GM04503 (cell line): ENCODE measurements around the gene ZNF30.
A peak's percentile ranks its signal among the peaks of the same experiment; 100 is the strongest.
"Not testable (repeated sequence)": the region's sequence is repeated elsewhere in the genome, so short reads cannot be mapped to it uniquely, and the experiment has no call there.

Experiments used
- DNase-seq: peaks from one replicate; pipeline ENCODE4 v3.0.0-alpha.2; 2012; ENCODE audit warnings: low read depth

ZNF30 gene

GRCh38 chr19:34960103-34960805, 33.6 kb downstream of the ZNF30 start:
- peak; percentile 30 for DNase-seq

- no peak for DNase-seq
These were observed 34.4 kb downstream of the ZNF30 start for GRCh38 chr19:34960940-34961679.

- DNase-seq = no peak
These were observed 35.3 kb downstream of the ZNF30 start for GRCh38 chr19:34961775-34962686.

- DNase-seq = no peak
These were observed 36.2 kb downstream of the ZNF30 start for GRCh38 chr19:34962687-34963572.

GRCh38 chr19:34963573-34964406, 37.1 kb downstream of the ZNF30 start, which contains the start of gene ZNF792:
ZNF792 (minus strand) TSS chr19:34964229; CDS start chr19:34963662, 567 bp downstream.
- no peak for DNase-seq

- DNase-seq = no peak
These were observed 37.9 kb downstream of the ZNF30 start for GRCh38 chr19:34964598-34964997.

GRCh38 chr19:34965505-34965904, 38.8 kb downstream of the ZNF30 start:
- not testable (repeated sequence) for DNase-seq

- no peak for DNase-seq
These were observed 40.8 kb downstream of the ZNF30 start for GRCh38 chr19:34967551-34967950.

- no peak for DNase-seq
These were observed 43.0 kb downstream of the ZNF30 start for GRCh38 chr19:34969721-34970120.

- DNase-seq = not testable (repeated sequence)
These were observed 43.6 kb downstream of the ZNF30 start for GRCh38 chr19:34970185-34970780.

GRCh38 chr19:34972163-34972705, 45.5 kb downstream of the ZNF30 start:
- DNase-seq = no peak

GRCh38 chr19:34974646-34975045, 47.9 kb downstream of the ZNF30 start:
- DNase-seq = no peak

GRCh38 chr19:34975056-34975455, 48.4 kb downstream of the ZNF30 start:
- no peak for DNase-seq

GRCh38 chr19:34976611-34977010, 49.9 kb downstream of the ZNF30 start:
- DNase-seq = no peak

GRCh38 chr19:34979819-34980640, 53.3 kb downstream of the ZNF30 start:
- no peak for DNase-seq

- no peak for DNase-seq
These were observed 55.6 kb downstream of the ZNF30 start for GRCh38 chr19:34982275-34982674.

GRCh38 chr19:34983786-34984185, 57.1 kb downstream of the ZNF30 start:
- no peak for DNase-seq

GRCh38 chr19:34984287-34984686, 57.6 kb downstream of the ZNF30 start:
- no peak for DNase-seq
